HG02943 (cell line): ENCODE data around the gene PIGC.
"Not testable (repeated sequence)": the region's sequence is repeated elsewhere in the genome, so short reads cannot be mapped to it uniquely, and the experiment has no call there.

ENCODE experiments used
- ATAC-seq: cut with Tn5 transposase; IDR thresholded peaks from one replicate; pipeline ENCODE4 v1.9.1; 2021; ENCODE audit warnings: mild to moderate bottlenecking, low read depth, moderate library complexity; ENCODE audit not compliant: unreplicated experiment

The PIGC gene

GRCh38 chr1:172467446-172467845, 23.6 kb upstream of the PIGC start:
- ATAC-seq = no peak

GRCh38 chr1:172466795-172467407, 23.0 kb upstream of the PIGC start:
- ATAC-seq = no peak

DNA sequence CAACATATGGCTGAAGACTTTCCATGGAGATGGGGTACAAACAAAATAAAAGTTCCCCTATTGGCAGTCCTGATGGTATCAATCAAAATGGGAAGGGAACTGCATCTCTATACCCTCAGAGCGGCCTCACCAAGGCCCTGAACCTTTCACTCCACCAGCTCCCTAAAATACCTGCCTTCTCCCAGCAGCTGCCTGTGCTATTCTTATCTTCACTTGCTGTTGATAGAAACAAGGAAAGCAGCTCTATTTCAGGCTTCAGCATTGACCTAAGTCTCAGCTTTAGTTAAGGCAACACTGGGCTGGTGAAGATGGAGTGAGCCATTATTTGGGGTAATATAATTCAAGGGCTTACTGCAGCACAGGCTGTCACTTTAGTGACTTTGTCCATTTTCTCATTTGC, 21.7 kb upstream of the PIGC start:
- ATAC-seq = no peak

DNA sequence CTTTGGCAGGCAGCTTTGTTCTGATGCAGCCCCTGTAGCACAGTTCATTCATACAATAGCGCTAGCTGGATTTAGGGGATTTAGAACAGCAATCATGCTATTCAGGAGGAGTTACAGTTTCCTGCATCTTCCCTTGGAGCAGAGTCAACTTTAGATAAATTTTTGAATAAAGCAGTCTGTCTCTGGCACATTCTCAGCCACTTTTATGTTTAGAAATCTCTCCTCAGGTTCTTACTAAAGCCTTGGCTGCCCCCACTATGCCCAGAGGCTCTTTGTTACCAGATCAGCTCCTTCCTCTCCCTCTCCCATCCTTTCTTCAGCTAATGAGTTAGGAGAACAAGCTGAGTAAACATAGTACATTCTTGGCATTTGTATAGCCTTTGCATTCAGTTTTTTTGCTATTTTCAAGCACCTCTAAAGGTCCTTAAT, 17.0 kb upstream of the PIGC start:
- ATAC-seq = no peak

GRCh38 chr1:172460177-172460576, 16.3 kb upstream of the PIGC start:
- ATAC-seq = no peak

DNA sequence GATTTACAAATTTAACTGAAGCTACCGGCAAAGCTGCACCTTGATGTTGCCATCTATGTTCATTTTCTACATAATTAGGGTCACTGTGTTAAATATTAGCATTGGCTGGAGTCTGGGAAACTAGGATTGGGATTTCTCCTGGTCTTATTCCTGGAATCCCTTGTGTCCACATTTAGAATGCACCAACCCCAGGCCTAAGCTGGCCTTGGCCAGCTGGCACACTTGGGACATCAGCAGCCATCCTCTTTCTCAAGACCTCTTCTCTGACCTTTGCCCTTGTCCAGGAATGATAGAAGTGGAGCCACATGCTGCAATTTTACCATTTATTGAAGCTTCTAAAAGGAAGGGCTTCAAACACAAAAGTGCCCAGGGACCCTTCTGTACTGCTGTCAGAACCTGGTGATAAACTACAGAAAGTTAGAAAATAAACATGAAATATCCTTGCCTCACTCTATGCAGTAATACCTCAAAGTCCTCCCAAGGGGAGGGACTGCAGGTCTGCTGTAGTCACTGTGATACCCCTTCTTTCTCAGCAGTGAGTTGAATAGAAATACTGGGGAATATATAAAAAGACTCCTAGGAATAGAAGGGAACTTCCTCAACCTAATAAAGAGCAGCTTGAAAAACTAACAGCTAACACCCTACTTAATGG, 13.7 kb upstream of the PIGC start:
- ATAC-seq = no peak

GRCh38 chr1:172456344-172456769, 12.5 kb upstream of the PIGC start:
- no peak for ATAC-seq

- no peak for ATAC-seq
Observed at GRCh38 chr1:172455451-172455850, 11.6 kb upstream of the PIGC start.

DNA sequence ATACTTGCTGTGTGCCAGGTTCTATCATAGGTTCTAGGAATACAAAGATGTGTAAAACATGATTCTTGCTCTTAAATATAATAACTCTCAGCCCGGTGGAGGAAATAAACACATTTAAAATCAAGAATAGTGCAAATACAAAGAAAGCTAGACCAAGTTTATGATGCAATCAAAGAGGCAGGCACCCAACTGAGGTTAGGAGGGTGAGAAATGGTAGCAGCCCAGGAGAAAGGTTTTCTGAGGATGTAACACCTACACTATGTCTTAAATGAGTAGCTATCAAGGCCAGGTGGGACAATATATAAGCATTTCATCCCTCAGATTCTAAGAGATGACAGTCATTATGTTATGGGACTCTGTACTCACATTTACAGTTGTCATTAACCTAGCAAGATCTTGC, 9.7 kb upstream of the PIGC start:
- no peak for ATAC-seq

- ATAC-seq = no peak
Observed at GRCh38 chr1:172453153-172453545, 9.3 kb upstream of the PIGC start.

DNA sequence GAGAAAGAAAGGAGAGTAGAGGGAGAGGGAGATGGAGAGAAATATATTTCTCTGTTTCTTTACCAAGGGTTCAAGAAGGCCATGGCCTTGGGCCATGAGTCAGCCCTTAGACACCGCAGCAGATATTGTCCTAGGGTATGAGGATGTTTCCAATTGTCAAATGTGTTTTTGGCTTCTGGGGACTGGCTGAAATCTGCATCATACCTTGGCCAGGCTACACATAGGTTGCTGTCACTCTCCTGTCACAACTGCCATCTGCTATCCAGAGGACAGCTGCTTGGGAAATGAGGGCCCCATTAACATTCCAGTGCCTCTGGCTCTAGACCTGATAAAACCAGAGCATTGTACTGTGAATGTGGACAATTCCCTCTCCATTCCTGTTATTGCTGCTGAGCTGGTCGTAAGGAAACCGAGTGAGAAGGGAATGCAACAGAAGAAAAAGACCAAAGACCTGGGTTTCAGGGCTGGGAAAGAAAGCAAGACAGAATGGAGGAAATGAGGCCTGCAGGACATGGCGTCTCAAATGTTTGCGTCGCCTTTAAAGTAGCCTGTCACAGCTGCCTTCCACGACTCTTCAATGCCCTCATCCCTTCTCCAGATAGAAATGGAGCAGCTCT, 8.8 kb upstream of the PIGC start:
- no peak for ATAC-seq

DNA sequence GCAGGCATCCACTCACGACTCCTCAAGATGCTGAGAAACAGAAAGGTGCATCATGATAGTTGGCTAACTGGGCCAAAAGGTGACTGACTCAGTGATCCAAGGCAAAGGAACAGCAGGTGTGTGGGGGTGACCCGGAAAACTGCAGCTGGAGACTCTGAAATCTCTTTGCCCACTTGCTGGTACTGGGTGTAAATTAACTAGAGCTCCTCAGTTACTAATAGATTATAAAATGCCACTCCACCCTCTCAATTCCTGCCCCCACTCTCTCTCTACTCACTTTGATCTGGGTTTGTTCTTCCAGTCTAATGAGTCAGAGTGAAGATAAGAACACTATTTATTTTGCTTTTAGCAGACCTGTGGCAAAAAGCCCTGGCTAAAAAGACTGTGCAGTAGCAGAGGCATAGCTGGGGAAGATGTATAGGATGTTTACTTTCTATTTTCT, 7.2 kb upstream of the PIGC start:
- no peak for ATAC-seq

DNA sequence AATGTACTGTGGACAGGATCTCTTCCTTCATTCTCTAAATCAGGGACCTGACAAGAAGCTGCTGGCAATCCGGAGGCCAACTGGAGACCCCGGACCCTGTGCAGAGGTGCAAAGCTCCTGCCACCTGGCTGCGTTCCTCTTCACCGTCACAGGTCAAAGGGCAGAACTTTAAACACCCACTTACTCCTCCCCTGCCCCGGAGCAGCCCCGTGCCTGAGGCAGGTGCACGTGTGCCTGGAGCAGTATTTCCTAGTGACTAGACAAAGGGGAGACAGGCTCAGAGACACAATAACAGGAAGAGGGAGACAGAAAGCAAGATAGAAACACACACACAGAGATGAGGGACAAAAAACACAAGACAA, 6.6 kb upstream of the PIGC start:
- ATAC-seq = no peak

- no peak for ATAC-seq
Observed at GRCh38 chr1:172449585-172450523, 6.0 kb upstream of the PIGC start.

DNA sequence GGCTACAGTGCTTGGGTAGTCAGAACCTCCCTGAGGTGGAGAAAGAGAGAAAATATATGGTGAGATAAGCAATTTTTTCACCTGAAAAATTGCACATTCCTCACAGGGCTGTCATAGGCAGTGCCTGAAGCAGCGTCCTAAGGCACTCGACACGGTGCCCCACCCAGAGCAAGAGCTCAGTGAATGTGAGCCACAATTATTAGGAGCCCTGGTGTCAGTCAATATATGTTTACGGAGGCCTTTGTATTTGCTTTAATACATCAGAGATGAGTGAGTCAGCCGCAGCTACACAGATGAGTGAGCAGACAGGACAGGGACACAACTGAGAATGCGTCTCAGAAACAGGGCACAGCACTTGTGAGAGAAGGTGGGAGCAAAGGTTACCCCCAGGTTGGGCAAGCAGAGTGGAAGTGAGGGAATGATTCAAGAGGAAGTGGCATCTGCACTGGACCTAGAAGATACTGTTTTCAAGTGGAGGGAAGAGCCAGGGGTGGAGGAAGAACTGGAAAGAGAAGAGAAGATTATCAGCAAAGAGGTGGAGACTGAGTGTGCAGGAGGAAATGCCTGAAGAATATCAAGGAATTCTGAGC, 5.2 kb upstream of the PIGC start:
- no peak for ATAC-seq

DNA sequence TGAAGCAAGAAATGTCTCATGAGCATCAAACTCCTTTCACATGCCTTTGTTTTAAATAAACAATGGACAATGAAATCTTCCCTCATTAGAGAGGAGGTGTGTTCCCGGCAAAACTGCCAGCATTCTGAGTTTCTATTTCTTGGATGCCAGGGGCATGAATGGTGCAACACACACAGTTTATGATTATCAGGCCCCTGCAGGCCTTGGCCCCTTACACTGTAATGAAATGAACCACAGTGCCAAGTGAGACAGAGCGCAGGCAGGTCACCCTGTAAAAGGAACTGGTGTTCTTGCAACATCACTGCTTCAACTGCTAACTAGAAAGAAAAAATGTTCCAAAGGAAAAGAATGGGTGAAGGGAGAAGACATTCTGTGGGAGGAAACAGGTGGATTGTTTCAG, 3.8 kb upstream of the PIGC start:
- no peak for ATAC-seq

GRCh38 chr1:172446547-172446946, 2.7 kb upstream of the PIGC start:
- no peak for ATAC-seq

DNA sequence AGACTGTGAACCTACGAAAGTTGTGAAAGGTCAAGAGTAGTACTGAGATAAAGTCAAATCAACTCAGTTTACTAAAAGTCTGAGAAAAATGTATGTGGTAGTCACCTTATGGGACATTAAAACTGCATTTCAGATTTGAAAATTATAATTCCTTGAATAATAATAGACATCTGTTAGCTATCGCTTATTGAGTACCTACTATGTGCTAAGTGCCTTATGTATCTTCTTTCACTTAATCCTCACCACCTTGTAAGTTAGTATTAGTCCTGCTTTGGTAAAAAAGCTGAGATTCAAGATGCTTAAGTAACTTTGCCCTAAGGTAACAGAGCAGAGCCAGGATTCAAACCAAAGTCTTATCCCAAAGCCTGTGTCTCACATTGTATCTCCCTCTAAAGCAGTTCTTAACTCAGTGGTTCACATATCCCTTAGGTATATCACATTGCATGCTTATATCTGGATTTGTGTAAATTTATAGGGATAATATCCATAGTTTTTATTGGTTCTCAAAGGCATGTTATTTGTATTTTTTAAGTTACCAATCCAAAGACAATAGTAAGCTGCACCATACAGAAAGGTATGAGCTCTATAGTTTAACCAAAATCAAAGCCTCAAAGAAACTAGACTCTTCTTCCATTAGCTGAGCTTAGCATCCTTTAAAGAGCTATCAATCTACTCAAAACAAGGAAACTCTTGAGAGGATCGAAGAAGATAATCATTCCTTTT, 865 bp downstream of the PIGC start:
- no peak for ATAC-seq

DNA sequence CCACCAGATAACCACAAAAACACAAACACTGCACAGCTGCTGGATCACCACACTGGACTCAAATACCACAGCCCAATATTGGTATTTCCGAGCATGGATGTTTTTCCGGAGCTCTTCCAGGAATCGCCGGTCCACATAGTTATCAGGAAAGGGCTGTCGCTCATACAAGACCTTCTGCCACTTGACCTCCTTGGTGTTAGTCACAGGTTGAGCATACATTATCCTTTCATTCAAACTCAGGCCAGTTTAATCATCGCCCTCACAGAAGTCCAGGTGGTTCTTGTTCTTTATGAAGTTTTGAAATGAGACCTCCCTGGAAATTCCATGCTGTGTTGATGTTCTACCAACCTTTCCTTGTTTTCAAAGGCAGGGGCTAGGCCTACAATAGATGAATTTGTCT, 1.5 kb downstream of the PIGC start:
- ATAC-seq = no peak

GRCh38 chr1:172437183-172437582, 6.7 kb downstream of the PIGC start:
- ATAC-seq = not testable (repeated sequence)
